ENCODE data around the gene TRAPPC6A. TPM values are rescaled to one million over a fixed set of nuclear protein-coding genes. Genes with fewer than 3 reads are reported as not detected.

Gene TRAPPC6A
- total RNA-seq, 1 experiment from 2014 or later: 6.9 TPM

- DNase-seq (ENCODE audit: low spot score): no peak
These were observed 8.7 kb upstream of the TRAPPC6A start for GRCh38 chr19:45186509-45187334.

GRCh38 chr19:45184115-45184514, 6.1 kb upstream of the TRAPPC6A start:
- DNase-seq (ENCODE audit: low spot score): no peak

GRCh38 chr19:45182758-45183157, 4.7 kb upstream of the TRAPPC6A start:
- DNase-seq (ENCODE audit: low spot score): no peak

- no peak for DNase-seq (ENCODE audit: low spot score)
These were observed 2.9 kb upstream of the TRAPPC6A start for GRCh38 chr19:45180936-45181335.

GRCh38 chr19:45179892-45180370, 1.9 kb upstream of the TRAPPC6A start:
- no peak for DNase-seq (ENCODE audit: low spot score)

- DNase-seq (ENCODE audit: low spot score): no peak
These were observed 1.2 kb upstream of the TRAPPC6A start for GRCh38 chr19:45179072-45179891.

GRCh38 chr19:45178262-45179071, 430 bp upstream of the TRAPPC6A start, which contains the start of gene BLOC1S3:
BLOC1S3 (plus strand) TSS chr19:45178784; CDS start chr19:45179297, 513 bp downstream.
- DNase-seq (ENCODE audit: low spot score): peak; percentile 98

GRCh38 chr19:45175515-45176345, 2.3 kb downstream of the TRAPPC6A start:
- DNase-seq (ENCODE audit: low spot score): no peak

GRCh38 chr19:45173816-45174215, 4.2 kb downstream of the TRAPPC6A start:
- DNase-seq (ENCODE audit: low spot score): peak; percentile 26

GRCh38 chr19:45172611-45173208, 5.3 kb downstream of the TRAPPC6A start:
- no peak for DNase-seq (ENCODE audit: low spot score)

GRCh38 chr19:45172173-45172572, 5.9 kb downstream of the TRAPPC6A start:
- DNase-seq (ENCODE audit: low spot score): no peak

- DNase-seq (ENCODE audit: low spot score): no peak
These were observed 6.8 kb downstream of the TRAPPC6A start for GRCh38 chr19:45171211-45171623.

GRCh38 chr19:45170146-45171106, 7.6 kb downstream of the TRAPPC6A start:
- DNase-seq (ENCODE audit: low spot score): no peak

- no peak for DNase-seq (ENCODE audit: low spot score)
These were observed 8.4 kb downstream of the TRAPPC6A start for GRCh38 chr19:45169602-45170001.

- DNase-seq (ENCODE audit: low spot score): no peak
These were observed 9.2 kb downstream of the TRAPPC6A start for GRCh38 chr19:45168767-45169351.

GRCh38 chr19:45166723-45167252, 11.2 kb downstream of the TRAPPC6A start:
- DNase-seq (ENCODE audit: low spot score): no peak

GRCh38 chr19:45164577-45165335, 13.3 kb downstream of the TRAPPC6A start:
- peak; percentile 22 for DNase-seq (ENCODE audit: low spot score)
